HG03196 (cell line): ENCODE data around the gene LRP1-AS.

Experiments
- ATAC-seq: cut with Tn5 transposase; IDR thresholded peaks from one replicate; pipeline ENCODE4 v1.9.1; 2021; ENCODE audit not compliant: unreplicated experiment

The LRP1-AS gene

DNA sequence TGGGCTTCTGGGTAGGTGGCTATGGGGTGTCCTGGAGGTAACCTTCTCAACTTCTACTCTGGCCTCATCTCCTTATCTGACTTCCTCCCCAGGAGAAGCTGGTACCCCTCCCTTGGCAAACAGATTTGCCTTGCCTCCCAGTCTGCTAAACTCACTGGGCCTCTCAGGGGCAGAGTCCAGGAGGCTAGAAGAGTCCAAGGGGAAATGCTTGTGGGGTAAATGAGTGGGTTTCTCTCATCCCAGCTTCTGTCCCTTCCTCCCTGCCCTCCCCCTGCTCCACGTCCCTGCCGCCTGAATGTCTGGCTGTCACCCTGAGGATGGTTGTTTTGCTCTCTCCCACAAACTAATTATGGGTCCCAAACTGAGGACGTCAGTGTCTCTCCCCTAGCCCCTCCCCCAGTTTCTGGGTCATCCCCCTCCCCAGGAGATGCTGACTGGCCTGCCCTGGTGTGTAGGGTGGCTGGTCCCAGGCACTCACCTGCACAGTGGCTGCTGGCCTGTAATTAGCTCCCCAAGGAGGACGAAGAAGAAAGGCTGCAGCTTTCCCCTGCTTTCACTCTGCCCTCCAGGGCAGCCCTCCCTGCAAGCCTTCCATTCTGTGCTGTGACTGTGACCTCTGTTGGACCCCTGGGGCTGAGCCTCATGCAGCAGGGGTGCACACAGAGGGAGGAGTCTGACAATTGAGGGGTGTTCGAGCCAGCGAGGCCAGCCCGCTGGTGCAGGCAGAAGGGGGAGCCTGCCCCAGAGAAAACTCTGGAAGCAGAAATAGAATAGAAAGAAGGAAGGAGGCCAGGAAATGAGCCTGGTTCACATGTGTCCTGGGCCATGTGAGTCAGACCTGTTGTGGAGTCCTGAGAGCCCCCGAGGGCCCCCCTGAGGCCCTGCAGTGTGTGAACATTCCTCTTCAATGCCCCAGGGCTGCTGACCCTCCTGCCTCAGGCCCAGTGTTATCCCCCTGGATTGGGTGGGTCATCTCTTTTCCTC is at the start of gene LRP1-AS:
LRP1-AS (minus strand) TSS at position 659 of the 984 bp plus-strand sequence.
- no peak for ATAC-seq

DNA sequence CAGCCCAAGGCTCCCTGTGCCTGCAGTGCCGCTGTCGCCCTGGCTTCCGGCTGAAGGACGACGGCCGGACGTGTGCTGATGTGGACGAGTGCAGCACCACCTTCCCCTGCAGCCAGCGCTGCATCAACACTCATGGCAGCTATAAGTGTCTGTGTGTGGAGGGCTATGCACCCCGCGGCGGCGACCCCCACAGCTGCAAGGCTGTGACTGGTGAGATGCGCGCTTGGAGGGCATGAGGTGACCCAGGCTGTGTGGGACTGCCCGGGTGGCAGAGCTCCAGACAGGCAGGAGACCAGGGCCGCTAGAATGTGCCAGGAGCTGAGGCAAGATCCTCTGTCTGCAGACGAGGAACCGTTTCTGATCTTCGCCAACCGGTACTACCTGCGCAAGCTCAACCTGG is 49.5 kb upstream of the LRP1-AS start:
- ATAC-seq: no peak

DNA sequence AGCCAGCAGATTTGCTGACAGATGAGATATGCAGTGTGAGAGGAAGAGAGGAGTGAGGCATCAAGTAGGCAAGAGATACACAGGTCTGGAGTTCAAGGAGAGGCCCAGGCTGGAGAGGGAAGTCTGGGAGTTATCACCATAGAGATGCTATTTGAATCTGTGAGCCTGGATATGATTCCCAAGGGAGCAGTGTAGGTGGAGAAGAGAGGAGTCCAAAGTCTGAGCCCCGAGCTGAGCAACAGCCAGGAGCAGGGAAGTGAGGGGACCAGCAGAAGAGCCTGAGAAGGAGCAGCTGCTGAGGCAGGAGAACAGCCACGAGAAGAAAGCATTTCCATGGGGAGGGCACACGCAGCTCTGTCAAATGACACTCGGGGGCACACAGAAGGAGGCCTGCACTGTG is 49.0 kb upstream of the LRP1-AS start:
- ATAC-seq: no peak

DNA sequence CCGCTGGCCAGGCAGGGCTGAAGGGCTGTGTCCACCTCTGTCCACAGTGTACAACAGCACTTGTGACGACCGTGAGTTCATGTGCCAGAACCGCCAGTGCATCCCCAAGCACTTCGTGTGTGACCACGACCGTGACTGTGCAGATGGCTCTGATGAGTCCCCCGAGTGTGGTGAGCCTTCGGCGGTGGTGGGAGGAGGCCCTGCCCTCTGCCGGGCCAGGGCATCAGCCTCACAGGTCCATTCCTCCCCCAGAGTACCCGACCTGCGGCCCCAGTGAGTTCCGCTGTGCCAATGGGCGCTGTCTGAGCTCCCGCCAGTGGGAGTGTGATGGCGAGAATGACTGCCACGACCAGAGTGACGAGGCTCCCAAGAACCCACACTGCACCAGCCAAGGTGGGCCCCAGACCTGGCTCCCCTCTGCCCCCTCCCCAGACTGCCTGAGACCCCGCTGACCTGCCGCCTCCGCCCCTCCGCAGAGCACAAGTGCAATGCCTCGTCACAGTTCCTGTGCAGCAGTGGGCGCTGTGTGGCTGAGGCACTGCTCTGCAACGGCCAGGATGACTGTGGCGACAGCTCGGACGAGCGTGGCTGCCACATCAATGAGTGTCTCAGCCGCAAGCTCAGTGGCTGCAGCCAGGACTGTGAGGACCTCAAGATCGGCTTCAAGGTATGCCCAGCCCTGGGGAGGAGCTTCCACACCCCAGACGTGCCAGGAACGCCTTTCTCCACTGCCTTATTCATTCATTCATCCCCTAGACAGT is 48.4 kb upstream of the LRP1-AS start:
- no peak for ATAC-seq

DNA sequence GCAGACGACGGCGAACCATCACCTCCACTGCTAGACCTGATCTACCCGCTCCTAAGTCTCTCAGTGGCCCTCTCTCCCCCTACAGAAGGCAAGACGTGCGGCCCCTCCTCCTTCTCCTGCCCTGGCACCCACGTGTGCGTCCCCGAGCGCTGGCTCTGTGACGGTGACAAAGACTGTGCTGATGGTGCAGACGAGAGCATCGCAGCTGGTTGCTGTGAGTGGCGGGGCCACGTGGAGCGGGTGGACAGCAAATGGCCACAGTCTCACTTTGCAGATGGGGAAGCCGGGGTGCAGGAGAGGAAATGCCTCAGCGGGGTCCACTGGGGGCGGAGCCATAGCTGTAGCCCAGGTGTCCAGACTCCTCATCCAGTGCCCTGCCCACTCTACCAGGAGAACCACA is 47.8 kb upstream of the LRP1-AS start:
- no peak for ATAC-seq

DNA sequence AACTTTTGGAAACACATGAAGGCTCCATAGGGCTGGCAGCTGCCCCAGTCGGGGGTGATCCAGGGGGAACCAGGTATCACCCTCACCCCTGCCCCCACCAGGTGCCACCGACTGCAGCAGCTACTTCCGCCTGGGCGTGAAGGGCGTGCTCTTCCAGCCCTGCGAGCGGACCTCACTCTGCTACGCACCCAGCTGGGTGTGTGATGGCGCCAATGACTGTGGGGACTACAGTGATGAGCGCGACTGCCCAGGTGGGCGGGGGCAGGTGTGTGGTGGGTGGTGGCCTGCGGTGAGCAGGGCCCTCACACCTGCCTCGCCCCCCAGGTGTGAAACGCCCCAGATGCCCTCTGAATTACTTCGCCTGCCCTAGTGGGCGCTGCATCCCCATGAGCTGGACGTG is 46.8 kb upstream of the LRP1-AS start:
- no peak for ATAC-seq

- ATAC-seq: no peak
Observed at GRCh38 chr12:57193706-57194245, 46.4 kb upstream of the LRP1-AS start.

- no peak for ATAC-seq
Observed at GRCh38 chr12:57192920-57193319, 45.5 kb upstream of the LRP1-AS start.

GRCh38 chr12:57191410-57191809 is 44.0 kb upstream of the LRP1-AS start:
- no peak for ATAC-seq

GRCh38 chr12:57190821-57191220 is 43.4 kb upstream of the LRP1-AS start:
- no peak for ATAC-seq

DNA sequence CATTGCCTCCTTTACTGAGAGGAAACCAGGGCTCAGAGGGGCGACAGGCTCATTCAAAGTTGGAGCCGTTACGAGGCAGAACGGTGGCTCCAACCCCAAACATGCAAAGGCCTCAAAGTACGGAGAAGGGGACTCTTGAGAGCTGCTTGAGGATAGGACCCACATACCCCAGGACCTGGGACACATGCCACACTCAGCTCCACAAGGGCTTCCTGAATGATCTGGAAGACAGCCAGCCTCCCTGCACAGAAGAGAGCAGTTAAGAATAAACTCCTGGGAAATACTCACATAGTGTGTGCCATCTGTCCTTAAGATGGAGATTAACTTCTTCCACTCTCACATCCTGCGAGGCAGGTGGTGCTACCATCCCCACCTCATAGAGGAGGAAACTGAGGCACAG is 42.6 kb upstream of the LRP1-AS start:
- no peak for ATAC-seq

DNA sequence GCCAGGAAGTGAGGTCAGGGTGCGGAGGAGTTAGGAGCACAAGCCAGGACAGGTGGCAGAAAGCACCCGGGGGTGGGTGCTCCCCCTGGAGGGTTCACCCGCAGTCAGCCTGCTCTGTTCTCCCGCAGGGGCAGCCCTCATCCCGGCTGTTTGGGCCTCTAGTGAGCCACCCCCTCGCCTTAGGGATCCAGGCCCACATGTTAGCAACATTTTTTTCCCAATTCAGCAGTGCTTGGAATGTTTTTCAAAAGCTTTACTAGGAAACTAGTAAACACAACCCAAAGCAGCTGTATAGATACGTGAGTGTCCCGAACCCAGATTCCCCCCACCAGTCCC is 40.6 kb upstream of the LRP1-AS start:
- ATAC-seq: no peak

- ATAC-seq: no peak
Observed at GRCh38 chr12:57187222-57188089, 40.0 kb upstream of the LRP1-AS start.

DNA sequence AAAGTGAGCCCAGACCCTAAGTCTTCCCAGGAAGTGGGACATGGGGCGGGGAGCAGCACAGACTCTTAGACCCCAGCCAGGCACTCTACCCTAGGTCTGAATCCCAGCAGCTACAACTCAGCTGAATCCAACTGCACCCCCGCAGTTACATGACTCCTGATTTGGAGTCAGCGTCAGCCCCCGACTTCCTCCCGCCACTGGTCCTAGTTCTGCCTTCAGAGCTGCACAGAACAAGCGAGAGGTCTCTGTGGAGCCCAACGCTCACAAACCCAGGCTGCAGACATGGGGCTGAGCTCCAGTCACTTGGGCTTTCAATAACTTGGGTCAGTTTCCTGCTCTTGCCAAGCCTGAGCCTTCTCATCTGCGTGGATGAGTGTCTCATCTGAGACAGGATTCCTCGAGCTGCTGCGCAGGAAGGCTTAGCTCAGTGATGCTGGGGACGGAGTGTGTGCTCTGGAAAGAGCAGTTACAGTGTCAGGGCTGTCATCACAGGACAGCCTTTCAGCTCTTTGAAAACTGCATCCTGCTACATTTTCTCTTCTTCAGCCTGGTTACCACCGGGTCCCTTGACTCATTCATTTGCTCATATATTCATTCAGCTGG is 38.6 kb upstream of the LRP1-AS start:
- ATAC-seq: no peak

DNA sequence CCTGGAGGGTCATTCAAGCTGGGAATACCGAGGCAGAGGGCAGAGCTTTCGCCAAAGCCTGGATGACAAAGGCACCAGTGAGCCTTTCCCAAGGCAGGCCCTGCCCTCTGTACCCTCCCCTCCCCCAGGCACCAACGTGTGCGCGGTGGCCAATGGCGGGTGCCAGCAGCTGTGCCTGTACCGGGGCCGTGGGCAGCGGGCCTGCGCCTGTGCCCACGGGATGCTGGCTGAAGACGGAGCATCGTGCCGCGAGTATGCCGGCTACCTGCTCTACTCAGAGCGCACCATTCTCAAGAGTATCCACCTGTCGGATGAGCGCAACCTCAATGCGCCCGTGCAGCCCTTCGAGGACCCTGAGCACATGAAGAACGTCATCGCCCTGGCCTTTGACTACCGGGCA is 38.0 kb upstream of the LRP1-AS start:
- ATAC-seq: no peak

- ATAC-seq: no peak
Observed at GRCh38 chr12:57183939-57184725, 36.7 kb upstream of the LRP1-AS start.

- ATAC-seq: peak; percentile 69
Observed at GRCh38 chr12:57182918-57183575, 35.6 kb upstream of the LRP1-AS start.

GRCh38 chr12:57181561-57182155 is 34.2 kb upstream of the LRP1-AS start:
- ATAC-seq: no peak

DNA sequence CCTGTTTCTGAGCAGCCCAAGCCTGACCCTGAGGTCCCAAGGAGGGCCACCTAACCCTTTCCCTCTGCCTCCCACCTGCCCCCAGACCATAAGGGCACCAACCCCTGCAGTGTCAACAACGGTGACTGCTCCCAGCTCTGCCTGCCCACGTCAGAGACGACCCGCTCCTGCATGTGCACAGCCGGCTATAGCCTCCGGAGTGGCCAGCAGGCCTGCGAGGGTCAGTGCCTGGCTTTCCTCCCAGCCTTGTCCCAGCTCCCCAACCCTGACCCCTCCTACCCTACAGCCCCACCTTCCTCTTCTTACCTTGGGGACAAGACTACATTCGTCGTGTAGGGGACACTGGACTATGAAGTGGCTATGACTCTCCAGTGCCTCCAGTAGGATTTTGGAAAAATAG is 33.7 kb upstream of the LRP1-AS start:
- no peak for ATAC-seq
